ENCODE results near the gene RAB26.
"Not testable (repeated sequence)": the region's sequence is repeated elsewhere in the genome, so short reads cannot be mapped to it uniquely, and the experiment has no call there.

The RAB26 gene

GRCh38 chr16:2196162-2196980, 47.9 kb downstream of the RAB26 start, which contains the start of gene CASKIN1:
Gene CASKIN1, minus strand, starts transcription at chr16:2196605. Its CDS starts 173 bp downstream, at chr16:2196432.
- no peak for DNase-seq (ENCODE audit: low read depth in 2 of 2)

GRCh38 chr16:2196981-2197511, 48.6 kb downstream of the RAB26 start:
- DNase-seq (ENCODE audit: low read depth in 2 of 2) = no peak

GRCh38 chr16:2197765-2198164, 49.3 kb downstream of the RAB26 start:
- no peak for DNase-seq (ENCODE audit: low read depth in 2 of 2)

GRCh38 chr16:2198283-2198682, 49.9 kb downstream of the RAB26 start:
- DNase-seq (ENCODE audit: low read depth in 2 of 2) = no peak

- DNase-seq (ENCODE audit: low read depth in 2 of 2) = no peak
These were observed 50.7 kb downstream of the RAB26 start for GRCh38 chr16:2199095-2199494.

- DNase-seq (ENCODE audit: low read depth in 2 of 2) = no peak
These were observed 51.3 kb downstream of the RAB26 start for GRCh38 chr16:2199621-2200139.

- DNase-seq (ENCODE audit: low read depth in 2 of 2) = no peak
These were observed 51.9 kb downstream of the RAB26 start for GRCh38 chr16:2200313-2200712.

- not testable (repeated sequence) for DNase-seq (ENCODE audit: low read depth in 2 of 2)
These were observed 54.8 kb downstream of the RAB26 start for GRCh38 chr16:2203119-2203688.

Data from stimulated activated CD8-positive, alpha-beta memory T cell treated with anti-CD3 and anti-CD28 coated beads, Interleukin-15, amount 100 ng/mL, for 4 hours (primary cell).